Cortex of kidney (tissue), 1 donor: Measurements from ENCODE around the gene FOXRED1.
A peak's percentile ranks its signal among the peaks of the same experiment; 100 is the strongest.
"Not testable (repeated sequence)": the region's sequence is repeated elsewhere in the genome, so short reads cannot be mapped to it uniquely, and the experiment has no call there.

Source experiments
- DNase-seq: peaks from one replicate; lab custom pipeline; 2025; lab: John Stamatoyannopoulos, UW

Gene FOXRED1

DNA sequence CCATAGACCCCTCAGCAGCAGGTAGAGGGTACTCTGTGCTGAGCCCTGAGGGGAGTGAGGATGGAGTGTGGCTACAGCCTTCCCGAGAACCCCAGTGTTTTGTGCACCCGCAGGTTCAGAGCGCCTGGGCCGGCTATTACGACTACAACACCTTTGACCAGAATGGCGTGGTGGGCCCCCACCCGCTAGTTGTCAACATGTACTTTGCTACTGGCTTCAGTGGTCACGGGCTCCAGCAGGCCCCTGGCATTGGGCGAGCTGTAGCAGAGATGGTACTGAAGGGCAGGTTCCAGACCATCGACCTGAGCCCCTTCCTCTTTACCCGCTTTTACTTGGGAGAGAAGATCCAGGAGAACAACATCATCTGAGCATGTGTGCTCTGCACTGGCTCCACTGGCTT lies 8.4 kb downstream of the FOXRED1 start:
- no peak for DNase-seq

DNA sequence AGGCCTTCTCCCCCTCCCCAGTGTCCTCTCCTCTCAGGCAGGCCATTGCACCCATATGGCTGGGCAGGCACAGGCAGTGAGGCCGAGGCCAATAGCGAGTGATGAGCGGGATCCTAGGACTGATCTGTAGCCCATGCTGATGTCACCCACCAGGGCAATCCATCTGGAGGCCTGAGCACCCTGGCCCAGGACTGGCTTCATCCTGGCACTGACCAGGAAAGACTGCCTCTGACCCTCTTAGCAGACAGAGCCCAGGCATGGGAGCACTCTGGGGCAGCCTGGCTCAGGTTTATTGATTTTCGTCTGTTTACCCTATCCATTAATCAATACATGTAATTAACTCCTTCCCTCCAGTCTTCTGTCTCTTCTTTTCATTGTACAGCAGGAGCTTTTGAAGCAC lies 8.8 kb downstream of the FOXRED1 start:
- no peak for DNase-seq

DNA sequence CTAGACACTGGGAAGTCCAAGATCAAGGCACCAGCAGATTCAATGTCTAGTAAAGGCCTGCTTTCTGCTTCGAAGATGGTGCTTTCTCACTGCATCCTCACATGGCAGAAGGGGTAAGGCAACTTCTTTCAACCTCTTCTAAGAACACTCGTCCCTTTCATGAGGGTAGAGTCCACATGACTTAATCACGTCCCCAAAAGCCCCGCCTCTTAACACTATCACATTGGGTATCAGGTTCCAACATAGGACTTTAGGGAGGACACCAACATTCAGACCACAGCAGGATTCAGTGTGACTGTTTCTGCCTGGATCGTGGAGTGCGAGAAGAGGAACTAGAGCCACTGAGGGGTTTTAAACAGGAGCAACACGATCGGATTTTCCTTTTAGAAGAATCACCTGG lies 10.2 kb downstream of the FOXRED1 start:
- DNase-seq = no peak

DNA sequence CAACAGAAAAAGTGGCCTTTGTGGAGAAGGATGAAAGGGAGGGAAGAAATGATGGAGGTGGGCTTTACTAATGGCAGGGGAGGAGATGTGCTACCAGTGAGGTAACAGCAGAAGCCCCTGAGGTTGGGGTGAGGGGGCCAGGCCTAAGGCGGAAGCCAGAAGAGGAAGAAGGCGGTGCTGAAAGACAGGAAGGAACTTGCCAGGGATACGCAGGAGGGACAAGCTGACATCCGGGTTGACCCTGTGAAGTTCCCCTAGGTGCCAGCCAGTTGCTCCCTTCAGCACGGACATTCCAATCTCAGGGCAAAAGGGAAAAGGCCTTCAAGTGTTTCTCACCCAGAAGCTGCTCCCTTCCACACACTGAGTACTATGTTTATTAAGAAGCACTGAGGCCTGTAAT lies 11.6 kb downstream of the FOXRED1 start:
- DNase-seq = no peak

DNA sequence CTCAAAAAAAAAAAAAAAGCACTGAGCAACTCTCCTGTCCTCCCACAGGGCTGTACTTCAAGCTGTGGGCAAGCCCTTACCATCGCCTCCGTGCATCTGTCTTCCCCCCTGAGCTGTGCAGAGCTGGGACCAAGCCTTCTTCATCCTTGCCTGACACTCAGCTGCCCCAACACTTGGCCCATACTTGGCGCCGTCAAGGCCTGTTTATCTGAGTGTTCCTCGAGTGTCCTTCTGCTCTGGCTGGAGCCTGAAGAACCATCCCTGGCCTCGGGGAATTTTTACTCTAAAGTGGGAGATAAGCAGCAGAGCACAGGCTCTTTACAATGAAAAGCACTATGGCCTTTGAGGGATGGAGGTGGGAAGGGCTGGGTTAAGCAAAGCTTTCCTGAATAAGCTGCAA lies 12.3 kb downstream of the FOXRED1 start:
- DNase-seq = no peak

DNA sequence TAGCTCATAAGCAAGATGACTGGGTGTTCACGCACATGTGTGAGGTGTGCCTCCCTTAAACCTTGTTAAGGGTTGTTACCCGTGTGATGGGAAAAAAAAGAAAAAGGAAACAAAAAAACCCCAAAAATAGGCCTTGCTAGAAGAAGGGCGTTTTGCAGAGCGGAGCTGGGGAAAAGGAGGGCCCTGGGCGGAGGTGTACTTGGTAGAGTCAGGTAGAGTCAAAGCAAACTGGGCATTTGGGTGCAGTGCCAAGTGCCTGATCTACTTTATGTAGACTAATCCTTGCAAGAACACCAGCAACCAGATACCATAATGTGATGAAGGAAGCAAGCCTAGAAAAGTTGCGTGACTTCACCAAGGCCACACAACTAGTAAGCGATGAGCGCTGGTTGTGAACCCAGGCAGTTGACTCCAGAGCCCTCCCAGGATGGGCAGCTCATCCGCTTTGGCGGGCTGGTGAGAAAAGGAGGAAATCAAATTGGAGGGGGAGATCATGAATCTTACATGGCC lies 12.8 kb downstream of the FOXRED1 start:
- DNase-seq = no peak

DNA sequence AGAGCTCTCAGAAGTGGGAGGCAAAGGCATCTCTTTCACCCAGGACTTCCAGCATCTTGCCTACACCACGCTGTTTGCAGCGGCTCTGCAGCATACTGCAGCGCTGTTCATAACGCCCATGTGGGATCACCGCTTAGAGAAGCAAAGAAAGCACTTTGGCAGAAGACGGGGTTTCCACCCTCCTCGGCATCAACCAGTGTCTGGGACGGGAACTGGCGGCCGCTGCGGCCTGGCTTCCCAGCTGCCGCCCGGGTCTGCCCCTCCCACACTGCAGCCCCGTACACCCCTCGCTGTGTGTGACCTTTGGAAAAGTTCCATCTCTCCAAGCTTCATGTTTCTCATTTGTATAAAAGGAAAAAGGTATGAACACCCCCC lies 13.4 kb downstream of the FOXRED1 start:
- no peak for DNase-seq

DNA sequence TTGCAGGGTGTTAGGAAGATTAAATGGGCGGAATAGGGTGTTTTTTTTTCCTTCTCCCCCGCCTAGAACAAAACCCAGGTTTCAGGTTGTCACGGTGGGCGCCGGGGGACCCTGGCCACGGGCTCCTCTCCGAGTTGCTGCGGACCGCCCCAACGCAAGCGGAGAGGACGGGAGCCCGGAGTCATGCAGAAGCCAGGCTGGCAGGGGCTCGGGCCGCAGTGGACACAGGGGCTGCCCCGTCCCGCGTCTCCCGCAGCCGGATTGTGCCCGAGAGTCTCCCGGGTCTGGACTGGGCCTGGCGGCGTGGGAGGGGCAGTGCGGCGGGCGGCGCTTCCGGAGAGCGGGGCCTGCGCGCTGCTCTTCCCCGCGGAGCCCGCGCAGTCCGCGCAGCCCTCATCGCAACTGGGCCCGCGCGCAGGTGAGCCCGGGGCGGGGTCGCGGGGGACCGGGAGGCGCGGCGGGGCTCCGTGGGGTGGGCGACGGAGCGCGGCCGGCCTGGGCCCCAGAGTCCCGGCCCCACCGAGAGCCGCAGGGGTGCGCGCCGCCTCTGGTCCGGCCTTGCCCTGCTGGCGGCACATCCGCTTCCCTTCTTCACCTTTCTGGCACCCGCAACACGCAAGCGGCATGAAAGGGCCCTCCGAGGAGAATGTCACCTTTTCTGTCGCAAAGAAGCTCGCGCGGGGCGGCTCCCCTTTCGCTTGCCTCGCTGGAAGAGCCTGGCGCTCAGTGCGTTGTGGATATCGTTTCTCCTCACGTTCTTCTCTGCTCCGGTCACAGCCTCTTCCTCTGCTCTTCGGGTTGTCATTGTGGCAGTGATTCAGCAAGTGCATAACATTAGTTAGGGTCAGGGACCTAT lies 14.0 kb downstream of the FOXRED1 start, which contains the start of gene TIRAP:
TIRAP (plus strand) TSS at position 358 of the 856 bp plus-strand sequence. CDS start 7,802 bp downstream, outside the sequence.
- DNase-seq = no peak

DNA sequence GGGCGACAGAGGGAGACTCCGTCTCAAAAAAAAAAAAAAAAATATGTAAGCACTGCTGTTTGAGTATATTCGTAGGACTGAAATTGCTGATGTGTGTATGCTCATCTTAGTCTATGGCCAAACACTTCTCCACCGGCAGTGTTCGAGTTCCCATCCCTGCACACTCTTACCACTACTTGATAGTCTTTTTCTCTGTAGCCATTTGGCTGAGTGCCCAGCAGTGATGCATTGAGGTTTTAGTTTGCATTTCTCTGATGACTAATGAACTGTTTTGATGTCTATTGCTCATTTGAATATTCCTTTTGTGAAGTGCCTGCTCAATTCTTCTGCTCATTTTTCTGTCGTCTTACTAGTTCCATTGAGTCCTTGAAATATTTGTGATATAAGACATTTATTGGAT lies 15.9 kb downstream of the FOXRED1 start:
- no peak for DNase-seq

DNA sequence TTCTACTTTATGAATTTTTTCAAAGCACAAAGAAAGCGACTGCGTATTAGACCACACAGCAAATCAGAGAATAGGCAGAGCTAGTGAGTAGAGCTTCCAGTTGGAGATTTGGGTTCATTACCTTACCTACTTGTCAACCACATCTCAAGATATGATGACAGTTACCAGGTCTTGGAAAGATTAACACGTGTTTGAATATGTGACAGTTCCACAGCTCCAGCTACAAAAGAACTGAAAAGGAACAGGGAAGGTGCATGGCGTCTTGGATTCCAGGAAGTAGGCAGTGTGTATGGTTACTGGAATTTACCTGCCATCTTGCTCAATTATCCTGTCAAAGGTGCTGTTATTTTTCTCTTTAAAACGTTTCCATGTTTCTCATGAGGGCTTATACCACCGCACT lies 19.3 kb downstream of the FOXRED1 start:
- DNase-seq = no peak

DNA sequence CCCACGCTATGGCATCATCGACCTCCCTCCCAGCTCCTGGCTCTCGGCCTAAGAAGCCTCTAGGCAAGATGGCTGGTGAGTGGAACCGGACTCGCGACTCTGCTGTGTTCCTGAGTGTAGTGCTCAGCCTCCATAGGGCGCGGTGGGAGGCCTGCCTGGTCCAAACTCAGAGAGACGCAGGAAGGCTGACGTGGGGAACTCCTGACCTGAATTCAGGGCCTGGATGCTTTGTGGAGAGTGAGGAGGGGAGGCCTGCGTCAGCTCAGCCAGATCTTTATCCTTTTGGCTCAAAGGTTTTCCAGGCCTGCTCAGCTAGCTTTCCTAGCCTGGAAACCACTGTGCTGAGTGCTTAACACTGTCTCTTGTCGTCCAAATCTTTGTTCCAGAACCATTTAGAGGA lies 21.9 kb downstream of the FOXRED1 start:
- no peak for DNase-seq

DNA sequence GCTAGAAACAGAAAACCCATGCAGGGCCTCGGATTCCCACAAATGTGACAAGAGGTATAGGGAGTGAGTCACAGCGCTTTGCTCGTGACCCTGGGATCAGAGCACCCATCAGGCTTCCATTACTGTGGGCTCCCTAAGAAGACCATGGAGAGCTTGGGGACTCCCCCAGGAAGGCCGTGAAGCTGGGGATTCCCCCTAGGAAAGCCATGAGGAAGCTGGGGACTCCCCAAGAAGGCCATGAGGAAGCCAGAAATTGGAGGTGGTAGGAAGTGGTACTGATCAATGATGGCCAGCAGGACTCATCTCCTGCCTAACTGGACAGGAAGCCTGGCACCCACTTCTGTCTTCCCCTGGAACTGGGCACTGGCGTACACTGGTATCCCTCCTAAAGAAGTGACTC lies 24.8 kb downstream of the FOXRED1 start:
- DNase-seq = no peak

DNA sequence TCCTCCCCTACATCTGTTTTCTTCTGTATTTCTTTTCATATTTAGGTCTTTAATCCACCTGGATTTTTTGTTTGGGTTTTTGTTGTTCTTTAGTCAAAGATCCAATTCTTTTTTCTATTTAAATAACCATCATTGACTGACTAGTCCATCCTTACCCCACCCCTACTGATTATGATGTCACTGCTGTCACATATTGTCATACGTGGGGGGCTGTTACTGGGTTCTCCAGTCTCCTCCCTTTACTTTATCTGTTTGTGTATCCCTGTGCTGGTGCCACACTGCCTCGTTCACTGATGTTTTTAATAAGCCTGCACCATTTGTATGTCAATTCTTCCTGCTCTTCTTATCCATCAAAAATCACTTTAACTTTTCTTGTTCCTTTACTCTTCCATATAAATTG lies 28.1 kb downstream of the FOXRED1 start:
- no peak for DNase-seq

DNA sequence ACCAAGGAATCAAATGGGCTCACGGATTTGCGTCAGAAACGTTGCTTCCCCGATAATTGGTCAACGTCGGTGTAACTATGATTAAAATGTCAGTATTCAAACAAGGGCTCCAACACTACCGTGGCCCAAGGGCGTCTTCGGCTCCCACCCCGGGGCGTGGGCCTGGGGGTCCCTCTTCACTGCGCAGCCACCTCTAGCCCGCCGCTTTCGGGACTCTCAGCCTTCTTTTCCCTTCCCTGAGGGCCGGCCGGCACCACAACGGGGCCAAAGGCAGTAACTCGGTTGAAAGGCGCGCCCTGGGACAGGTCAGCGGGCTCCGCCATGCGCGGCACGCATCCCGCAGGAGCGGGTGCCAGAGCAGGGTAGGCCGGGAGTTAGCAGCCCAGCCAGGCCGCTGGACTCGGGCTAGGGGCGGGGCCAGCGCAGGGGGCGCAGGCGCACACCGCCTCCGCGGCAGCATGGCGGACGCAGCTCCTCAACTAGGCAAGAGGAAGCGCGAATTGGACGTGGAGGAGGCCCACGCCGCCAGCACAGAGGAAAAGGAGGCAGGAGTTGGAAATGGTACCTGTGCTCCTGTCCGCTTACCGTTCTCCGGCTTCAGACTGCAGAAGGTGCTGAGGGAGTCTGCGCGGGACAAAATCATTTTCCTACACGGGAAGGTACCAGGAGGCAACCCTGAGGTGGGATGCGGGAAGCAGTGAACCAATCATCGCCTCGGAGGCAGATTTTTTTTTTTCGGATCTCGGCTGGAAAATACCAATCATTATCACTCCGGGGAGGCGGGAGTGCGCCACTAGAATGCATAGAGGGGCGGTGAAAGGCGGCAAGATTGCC lies 34.9 kb downstream of the FOXRED1 start, which contains the start of gene DCPS:
DCPS (plus strand) TSS at position 438 of the 834 bp plus-strand sequence; CDS start at position 459, 21 bp downstream.
- DNase-seq = peak; percentile 38

DNA sequence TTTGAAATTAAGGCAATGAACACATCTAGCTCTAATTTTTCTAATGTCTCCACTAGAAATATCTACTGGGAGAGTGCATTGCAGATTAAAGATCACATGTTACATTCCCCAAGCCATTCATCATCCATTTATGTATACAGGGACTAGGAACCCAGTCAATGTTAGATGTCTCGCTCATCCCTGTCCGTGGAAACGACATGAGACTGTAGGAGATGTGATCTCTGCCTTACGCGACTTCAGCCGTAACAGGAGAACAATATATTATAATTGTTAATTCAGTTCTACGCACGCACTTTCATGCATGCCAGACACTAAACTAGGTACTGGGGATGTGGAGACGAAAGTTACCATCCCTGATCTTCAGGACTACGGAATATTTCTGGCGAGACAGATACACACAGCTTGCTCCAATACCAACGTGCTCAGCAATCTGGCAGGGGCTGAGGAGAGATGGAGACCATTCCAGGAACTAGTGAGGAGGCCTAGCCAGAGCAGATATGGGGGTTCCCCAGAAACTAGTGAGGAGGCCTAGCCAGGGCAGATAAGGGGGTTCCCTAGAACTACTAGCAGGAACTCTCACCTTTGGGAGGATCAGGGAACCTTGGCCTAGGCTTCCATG lies 35.6 kb downstream of the FOXRED1 start:
- no peak for DNase-seq

DNA sequence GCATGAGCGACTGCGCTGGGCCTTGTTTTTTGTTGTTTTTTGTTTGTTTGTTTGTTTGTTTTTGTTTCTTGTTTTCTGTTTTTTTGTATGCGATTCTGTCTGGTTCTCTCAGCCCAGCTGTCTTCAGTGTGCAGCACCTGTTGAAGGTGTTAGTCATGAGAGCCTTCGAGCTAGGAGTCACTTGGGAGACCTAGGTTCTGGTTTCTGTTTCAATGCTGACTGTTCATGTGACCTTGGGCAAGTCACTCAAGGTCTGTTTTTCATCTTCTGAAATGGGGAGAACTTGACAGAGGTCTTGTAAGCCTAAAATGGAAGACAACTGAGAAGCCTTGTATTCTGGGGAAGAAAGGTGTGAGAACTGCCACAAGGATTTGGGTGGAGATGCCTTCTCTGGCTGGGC lies 36.7 kb downstream of the FOXRED1 start:
- DNase-seq = no peak

DNA sequence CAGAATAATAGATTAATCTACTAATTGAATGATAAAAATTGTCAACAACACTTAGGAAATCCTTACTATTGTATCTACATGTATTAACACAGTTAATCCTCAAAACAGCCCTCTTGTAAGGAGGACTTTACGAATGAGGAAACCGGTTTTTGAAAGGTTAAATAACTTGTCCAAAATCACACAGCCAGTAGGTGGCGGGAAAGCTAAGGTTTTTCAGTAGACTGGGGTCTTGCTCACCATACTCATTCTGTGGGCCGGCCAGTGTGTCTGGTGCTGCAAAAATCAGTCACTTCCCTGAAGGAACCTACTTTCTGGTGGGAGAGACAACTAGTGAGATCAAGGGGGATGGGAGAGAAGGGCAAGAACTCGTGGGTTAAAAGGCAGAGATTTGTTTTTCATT lies 38.8 kb downstream of the FOXRED1 start:
- no peak for DNase-seq

DNA sequence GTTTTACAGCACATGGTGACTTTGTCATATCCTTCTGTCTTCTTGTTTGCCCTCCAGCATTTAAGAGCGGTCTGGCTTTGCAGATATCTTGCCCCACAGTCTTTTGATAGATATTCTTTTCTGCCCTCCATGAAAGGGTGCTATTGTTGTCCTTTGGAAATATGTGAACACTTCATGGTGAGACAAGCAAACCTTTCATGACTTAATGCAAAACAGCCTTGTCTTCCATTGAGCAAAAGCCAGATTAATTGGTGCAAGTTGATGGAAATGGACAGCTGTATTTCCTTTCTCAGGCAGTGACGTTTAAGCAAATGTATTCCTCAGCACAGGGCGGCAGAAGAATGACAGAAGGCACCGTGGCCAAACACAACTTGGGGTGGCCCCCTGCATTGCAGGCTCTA lies 39.3 kb downstream of the FOXRED1 start:
- no peak for DNase-seq

DNA sequence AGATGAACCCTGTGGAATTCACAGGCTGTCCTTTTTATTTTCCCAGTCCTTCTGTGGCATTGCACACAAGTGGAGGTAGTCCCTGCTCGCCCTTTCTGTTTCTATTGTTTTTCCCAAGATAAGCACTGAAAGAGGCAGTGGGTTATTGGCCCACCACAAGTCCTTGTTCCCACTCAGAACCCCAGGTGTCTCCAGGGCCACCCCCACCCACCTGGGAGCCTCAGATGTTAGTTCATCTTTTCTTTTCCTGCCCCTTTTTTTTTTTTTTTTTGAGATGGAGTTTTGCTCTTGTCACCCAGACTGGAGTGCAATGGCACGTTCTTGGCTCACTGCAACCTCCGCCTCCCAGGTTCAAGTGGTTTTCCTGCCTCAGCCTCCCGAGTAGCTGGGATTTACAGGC lies 39.8 kb downstream of the FOXRED1 start:
- DNase-seq = not testable (repeated sequence)

DNA sequence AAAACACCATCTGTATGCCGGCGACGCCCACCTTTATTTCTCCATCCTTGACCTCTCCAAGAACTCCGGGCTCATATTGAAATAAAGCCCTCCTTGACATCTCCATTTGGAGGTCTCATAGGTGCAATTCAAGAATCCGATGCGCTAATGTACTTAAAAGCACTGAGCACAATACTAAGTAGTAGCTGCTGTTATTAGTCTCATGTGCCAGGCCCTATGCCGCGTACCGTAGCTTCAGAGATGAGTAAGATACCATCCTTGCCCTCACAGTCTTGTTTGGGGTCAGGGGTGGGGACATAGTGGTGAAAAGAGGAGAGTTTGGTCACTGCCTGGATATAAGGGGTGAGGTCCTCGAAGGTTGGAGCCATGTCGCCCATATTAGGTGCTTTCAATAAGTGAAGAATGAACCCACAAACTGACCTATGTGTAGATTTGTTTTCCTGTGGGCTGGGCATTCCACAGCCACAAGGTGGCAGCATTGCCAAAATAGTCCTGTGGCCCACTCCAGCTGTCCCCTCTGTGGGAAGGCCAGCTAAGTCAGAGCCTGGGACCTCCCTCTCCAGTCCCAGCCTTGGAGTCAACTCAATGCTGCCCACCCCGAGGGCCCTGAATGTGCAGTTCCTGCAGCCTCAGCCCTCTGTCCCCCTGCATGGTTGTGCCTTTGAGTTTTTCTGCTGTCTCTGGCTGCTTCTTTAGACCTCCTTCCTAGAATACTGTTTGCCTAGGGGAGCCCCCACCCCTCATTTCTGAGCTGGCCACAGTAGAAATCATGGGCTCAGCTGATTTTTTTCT lies 41.4 kb downstream of the FOXRED1 start:
- no peak for DNase-seq

DNA sequence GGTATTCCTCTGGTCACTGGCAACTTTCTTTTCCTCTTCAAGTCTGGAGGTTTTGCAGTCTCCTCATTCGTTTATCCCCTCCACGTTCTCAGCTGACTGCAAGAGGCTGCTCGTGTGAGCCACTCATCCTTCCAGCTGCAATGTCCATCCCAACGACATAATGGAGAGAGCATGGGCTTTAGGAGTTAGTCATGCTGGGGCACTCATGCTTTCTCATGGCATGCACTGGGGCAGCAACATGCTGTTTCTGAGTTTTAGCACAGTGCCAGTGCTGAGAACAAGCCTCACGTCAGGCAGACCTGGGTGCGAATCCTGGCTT lies 42.0 kb downstream of the FOXRED1 start:
- DNase-seq = no peak
